DND-41 (cell line): ENCODE results near the gene AFF2.

Experiments
- CTCF ChIP-seq: IDR thresholded peaks from 2 replicates; pipeline ENCODE4 v1.5.1; 2012; ENCODE audit warnings: borderline replicate concordance, low read length, moderate library complexity, mild to moderate bottlenecking; ENCODE audit not compliant: poor library complexity, severe bottlenecking; ENCODE audit errors: extremely low read depth
- EZH2 ChIP-seq: IDR thresholded peaks from 3 replicates; pipeline ENCODE4 v1.6.1; 2012; ENCODE audit warnings: borderline replicate concordance, low read depth, mild to moderate bottlenecking, moderate library complexity, low read length, inconsistent platforms; ENCODE audit not compliant: severe bottlenecking

GRCh38 chrX:148995661-148996060 lies 495.2 kb downstream of the AFF2 start:
- TF ChIP-seq CTCF = no peak
- no peak for TF ChIP-seq EZH2
